ENCODE results near the gene CFAP100. TPM values are rescaled to one million over a fixed set of nuclear protein-coding genes. Genes with fewer than 3 reads are reported as not detected.

CFAP100 gene
- total RNA-seq, 1 experiment from 2014 or later: not detected

- Histone ChIP-seq H3K9me3 (ENCODE audit: control insufficient read depth in 1 of 2, insufficient read depth in 1 of 2, low read depth in 1 of 2, low read length in 2 of 2) (no peaks in the 10 kb centered on the region), H3K9ac (ENCODE audit: low read length) (no peak overlapping the region), H2AFZ (ENCODE audit: low read depth, low read length, poor library complexity, severe bottlenecking) (no peak overlapping the region), H4K20me1 (ENCODE audit: insufficient read depth) (no peaks in the 10 kb centered on the region), H3K27me3 (ENCODE audit: insufficient read depth, low read length) (no peaks in the 10 kb centered on the region), H3K4me1 (ENCODE audit: control insufficient read depth in 1 of 2, insufficient read depth in 2 of 2, low read length in 2 of 2) (peaks cover 5 to 18% of the 10 kb centered on the region in 2 experiments; a peak in 3 of 4 replicates), H3K9me2 (ENCODE audit: insufficient read depth) (no peaks in the 10 kb centered on the region), H3K4me3 (replicated peaks in 1 of 2; ENCODE audit: low read depth in 1 of 2, low read length in 2 of 2) (no peak overlapping the region), H3K79me2 (ENCODE audit: insufficient read depth, low read length) (no peaks in the 10 kb centered on the region), H3K4me2 (ENCODE audit: low read length) (no peak overlapping the region), H3K27ac (ENCODE audit: low read depth, low read length) (no peak overlapping the region), H3K36me3 (ENCODE audit: control insufficient read depth in 1 of 2, insufficient read depth in 2 of 2, low read length in 2 of 2) (no peaks in the 10 kb centered on the region)
- BruUV-seq (replicated peaks): no TSS peak
- intact Hi-C loops (cut with micrococcal nuclease): no loop called here
- DNase-seq (ENCODE audit: low read depth, low spot score) (no peak), ATAC-seq (no peak)
- ChIA-PET POLR2A (no interaction called here), RAD21 (ENCODE audit: low non-redundant PET in 1 of 2, low total read pairs in 2 of 2, uncharacterized antibody in 2 of 2, unreplicated experiment in 2 of 2) (no interaction called here), CTCF (no interaction called here)
- no peak for TF ChIP-seq TCF7L2 (IDR thresholded peaks at IDR 0.05; ENCODE audit: borderline replicate concordance, extremely low read depth, insufficient read depth, insufficient read length)
- peak in 2 of 3 experiments; percentile 49 to 51; a peak in 4 of 6 replicates for TF ChIP-seq CTCF (IDR thresholded peaks at IDR 0.05 in 2 of 3, conservative IDR thresholded peaks at IDR 0.05 in 1 of 3; ENCODE audit: borderline replicate concordance in 1 of 3, insufficient read depth in 1 of 3, low read depth in 2 of 3, low read length in 2 of 3)
Observed at GRCh38 chr3:126351771-126352475, 42.8 kb upstream of the CFAP100 start.

- Histone ChIP-seq H3K4me1 (ENCODE audit: control insufficient read depth in 1 of 2, insufficient read depth in 2 of 2, low read length in 2 of 2) (peaks cover 5 to 22% of the 10 kb centered on the region in 2 experiments; a peak in 3 of 4 replicates), H2AFZ (ENCODE audit: low read depth, low read length, poor library complexity, severe bottlenecking) (no peak overlapping the region), H3K9ac (ENCODE audit: low read length) (no peak overlapping the region), H3K79me2 (ENCODE audit: insufficient read depth, low read length) (no peaks in the 10 kb centered on the region), H3K27me3 (ENCODE audit: insufficient read depth, low read length) (no peaks in the 10 kb centered on the region), H4K20me1 (ENCODE audit: insufficient read depth) (no peaks in the 10 kb centered on the region), H3K4me2 (ENCODE audit: low read length) (no peak overlapping the region), H3K9me2 (ENCODE audit: insufficient read depth) (no peaks in the 10 kb centered on the region), H3K27ac (ENCODE audit: low read depth, low read length) (no peak overlapping the region), H3K9me3 (ENCODE audit: control insufficient read depth in 1 of 2, insufficient read depth in 1 of 2, low read depth in 1 of 2, low read length in 2 of 2) (no peaks in the 10 kb centered on the region), H3K4me3 (replicated peaks in 1 of 2; ENCODE audit: low read depth in 1 of 2, low read length in 2 of 2) (no peak overlapping the region), H3K36me3 (ENCODE audit: control insufficient read depth in 1 of 2, insufficient read depth in 2 of 2, low read length in 2 of 2) (no peaks in the 10 kb centered on the region)
- intact Hi-C loops (cut with micrococcal nuclease): no loop called here
- TF ChIP-seq ZNF274 (IDR thresholded peaks at IDR 0.05; ENCODE audit: low read depth, low read length) (no peak), EGR1 (IDR thresholded peaks at IDR 0.05; ENCODE audit: low read depth) (no peak), JUND (IDR thresholded peaks at IDR 0.05) (no peak), ZFX (IDR thresholded peaks at IDR 0.05) (no peak), POLR2A (IDR thresholded peaks at IDR 0.05; ENCODE audit: borderline replicate concordance, extremely low read depth, insufficient read depth, insufficient read length) (no peak), SIN3A (IDR thresholded peaks at IDR 0.05; ENCODE audit: low read depth) (no peak)
- DNase-seq (ENCODE audit: low read depth, low spot score): no peak
- ChIA-PET POLR2A (no interaction called here), CTCF (no interaction called here), RAD21 (ENCODE audit: low non-redundant PET in 1 of 2, low total read pairs in 2 of 2, uncharacterized antibody in 2 of 2, unreplicated experiment in 2 of 2) (no interaction called here)
- no TSS peak for BruUV-seq (replicated peaks)
- no peak for ATAC-seq
Observed at GRCh38 chr3:126352476-126353454, 41.9 kb upstream of the CFAP100 start.
